OCI-LY1 (cell line): ENCODE data around the gene TSNAX.

Experiments
- H2AFZ ChIP-seq: fragments of 200-600 bp; sonication (generic), shearing (Covaris generic); 2 replicates; pipeline ENCODE4 v1.6.0; 2014; ENCODE audit warnings: antibody characterized with exemption, mild to moderate bottlenecking, low read length
- H3F3A ChIP-seq: fragments of 200-600 bp; sonication (generic), shearing (Covaris generic); 2 replicates; pipeline ENCODE4 v1.6.0; 2014; ENCODE audit warnings: mild to moderate bottlenecking, antibody characterized with exemption, low read length, moderate library complexity; ENCODE audit not compliant: insufficient read depth
- H3K27ac ChIP-seq: fragments of 200-600 bp; sonication (generic); 2 replicates; pipeline ENCODE4 v1.5.1; 2014; ENCODE audit warnings: low read length, mixed run types, mild to moderate bottlenecking, low read depth; ENCODE audit not compliant: poor library complexity, severe bottlenecking
- H3K27me3 ChIP-seq: fragments of 200-600 bp; sonication (generic); 2 replicates; pipeline ENCODE4 v1.6.0; 2014; ENCODE audit warnings: antibody characterized with exemption, mild to moderate bottlenecking, low read length, moderate library complexity; ENCODE audit not compliant: insufficient read depth
- H3K36me3 ChIP-seq: fragments of 200-600 bp; sonication (generic); 2 replicates; pipeline ENCODE4 v1.6.1; 2014; ENCODE audit warnings: mild to moderate bottlenecking, antibody characterized with exemption, low read length, moderate library complexity, mixed read lengths; ENCODE audit not compliant: insufficient read depth
- H3K4me1 ChIP-seq: fragments of 200-600 bp; sonication (generic); 2 replicates; pipeline ENCODE4 v1.5.1; 2014; ENCODE audit warnings: mild to moderate bottlenecking, low read length, moderate library complexity; ENCODE audit not compliant: insufficient read depth, severe bottlenecking
- H3K4me2 ChIP-seq: fragments of 200-600 bp; sonication (generic), shearing (Covaris generic); 2 replicates; pipeline ENCODE4 v1.6.1; 2014; ENCODE audit warnings: low read length
- H3K4me3 ChIP-seq: fragments of 200-600 bp; sonication (generic); 2 replicates; pipeline ENCODE4 v1.5.1; 2014; ENCODE audit warnings: low read length, low read depth, mild to moderate bottlenecking, mixed read lengths; ENCODE audit not compliant: poor library complexity, severe bottlenecking
- H3K79me2 ChIP-seq: fragments of 200-600 bp; shearing (Covaris generic); 2 replicates; pipeline ENCODE4 v1.6.1; 2016; ENCODE audit warnings: mixed run types, low read length, mixed read lengths; ENCODE audit not compliant: insufficient read depth
- H3K9ac ChIP-seq: fragments of 200-600 bp; sonication (generic), shearing (Covaris generic); 2 replicates; pipeline ENCODE4 v1.6.1; 2014; ENCODE audit warnings: mild to moderate bottlenecking, low read length, mixed read lengths
- H3K9me2 ChIP-seq: fragments of 200-600 bp; sonication (generic), shearing (Covaris generic); 2 replicates; pipeline ENCODE4 v1.6.1; 2014; ENCODE audit warnings: low read depth, mild to moderate bottlenecking, low read length, mixed read lengths
- H3K9me3 ChIP-seq: fragments of 200-600 bp; shearing (Covaris generic); 2 replicates; pipeline ENCODE4 v1.6.1; 2014; ENCODE audit warnings: low read length, mixed read lengths
- H4K20me1 ChIP-seq: fragments of 200-600 bp; sonication (generic), shearing (Covaris generic); 2 replicates; pipeline ENCODE4 v1.6.0; 2016; ENCODE audit warnings: mild to moderate bottlenecking, low read length; ENCODE audit not compliant: insufficient read depth
- EZH2 ChIP-seq: fragments of 200-600 bp; sonication (generic), shearing (Covaris generic); IDR thresholded peaks from 2 replicates; pipeline ENCODE4 v1.8.0; 2017; ENCODE audit warnings: borderline replicate concordance, mixed run types, mild to moderate bottlenecking, antibody characterized with exemption, low read length, moderate library complexity, mixed read lengths
- TF ChIP-seq, protein P1 (sequence below): fragments of 200-600 bp; sonication (generic), shearing (Covaris generic); IDR thresholded peaks from 2 replicates; pipeline ENCODE4 v1.5.1; 2017; ENCODE audit warnings: mild to moderate bottlenecking, antibody characterized with exemption, low read length, moderate library complexity, mixed read lengths

TSNAX gene

DNA sequence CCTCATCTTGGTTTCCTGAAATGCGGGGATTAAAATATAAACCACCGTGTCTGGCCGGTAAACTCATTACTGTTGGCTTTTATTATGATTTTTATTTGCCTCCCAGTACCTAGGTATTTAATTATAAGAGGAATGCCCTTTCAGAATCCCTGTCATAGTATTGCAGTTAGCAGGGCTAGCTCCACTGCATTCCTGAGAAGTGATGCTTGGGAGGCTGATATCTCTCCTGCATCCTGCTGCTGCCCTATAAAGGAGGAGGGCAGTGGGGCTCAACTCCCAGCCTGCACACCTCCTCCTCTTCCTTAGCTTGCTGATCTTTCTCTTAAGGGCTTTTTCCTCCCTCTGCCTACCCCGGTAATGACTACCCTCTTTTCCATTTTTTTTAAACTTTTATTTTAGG is 78.2 kb downstream of the TSNAX start:
- Histone ChIP-seq H4K20me1 (no peaks in the 10 kb centered on the region), H3K9ac (no peak overlapping the region), H3K4me1 (peaks cover 5% of the 10 kb centered on the region), H3K27me3 (no peaks in the 10 kb centered on the region), H3K4me2 (no peak overlapping the region), H2AFZ (no peak overlapping the region), H3K4me3 (no peak overlapping the region), H3K79me2 (no peaks in the 10 kb centered on the region), H3F3A (no peaks in the 10 kb centered on the region), H3K9me3 (no peaks in the 10 kb centered on the region), H3K27ac (no peak overlapping the region), H3K36me3 (no peaks in the 10 kb centered on the region; the same call in 1 of the 2 replicates), H3K9me2 (no peaks in the 10 kb centered on the region)
- TF ChIP-seq, protein P1, sequence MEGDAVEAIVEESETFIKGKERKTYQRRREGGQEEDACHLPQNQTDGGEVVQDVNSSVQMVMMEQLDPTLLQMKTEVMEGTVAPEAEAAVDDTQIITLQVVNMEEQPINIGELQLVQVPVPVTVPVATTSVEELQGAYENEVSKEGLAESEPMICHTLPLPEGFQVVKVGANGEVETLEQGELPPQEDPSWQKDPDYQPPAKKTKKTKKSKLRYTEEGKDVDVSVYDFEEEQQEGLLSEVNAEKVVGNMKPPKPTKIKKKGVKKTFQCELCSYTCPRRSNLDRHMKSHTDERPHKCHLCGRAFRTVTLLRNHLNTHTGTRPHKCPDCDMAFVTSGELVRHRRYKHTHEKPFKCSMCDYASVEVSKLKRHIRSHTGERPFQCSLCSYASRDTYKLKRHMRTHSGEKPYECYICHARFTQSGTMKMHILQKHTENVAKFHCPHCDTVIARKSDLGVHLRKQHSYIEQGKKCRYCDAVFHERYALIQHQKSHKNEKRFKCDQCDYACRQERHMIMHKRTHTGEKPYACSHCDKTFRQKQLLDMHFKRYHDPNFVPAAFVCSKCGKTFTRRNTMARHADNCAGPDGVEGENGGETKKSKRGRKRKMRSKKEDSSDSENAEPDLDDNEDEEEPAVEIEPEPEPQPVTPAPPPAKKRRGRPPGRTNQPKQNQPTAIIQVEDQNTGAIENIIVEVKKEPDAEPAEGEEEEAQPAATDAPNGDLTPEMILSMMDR, result no peak
- TF ChIP-seq EZH2, result no peak

DNA sequence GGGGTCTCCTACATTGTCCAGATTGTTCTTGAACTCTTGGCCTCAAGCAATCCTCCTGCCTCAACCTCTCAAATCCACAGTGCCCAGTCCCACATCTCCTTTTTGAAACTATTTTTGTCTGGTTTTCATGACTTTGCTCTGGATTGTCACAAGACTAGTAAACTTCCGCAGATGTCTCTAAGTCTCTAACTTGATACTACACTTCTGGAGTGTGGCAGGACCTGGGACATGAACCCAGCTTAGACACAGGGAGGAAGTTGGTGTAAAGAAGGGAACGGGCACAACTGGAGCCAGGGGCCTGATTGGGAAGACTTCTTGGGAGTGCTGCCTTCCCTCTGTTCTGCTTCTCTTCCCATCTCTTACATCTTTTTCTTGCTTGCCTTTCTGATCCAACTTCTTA is 81.9 kb downstream of the TSNAX start:
- Histone ChIP-seq H3K4me2 (no peak overlapping the region), H3K27me3 (peaks cover 7% of the 10 kb centered on the region; the same call in 1 of the 2 replicates), H3K36me3 (no peaks in the 10 kb centered on the region; the same call in 1 of the 2 replicates), H3K9me2 (no peaks in the 10 kb centered on the region), H3K27ac (no peak overlapping the region), H3K9ac (no peak overlapping the region), H2AFZ (no peak overlapping the region), H3K4me3 (no peak overlapping the region), H3K79me2 (no peaks in the 10 kb centered on the region), H3K4me1 (peaks cover 17% of the 10 kb centered on the region), H3F3A (no peaks in the 10 kb centered on the region), H4K20me1 (no peaks in the 10 kb centered on the region), H3K9me3 (no peaks in the 10 kb centered on the region)
- TF ChIP-seq, protein P1, result no peak
- no peak for TF ChIP-seq EZH2

- Histone ChIP-seq H3K27me3 (peaks cover 7% of the 10 kb centered on the region; the same call in 1 of the 2 replicates), H3K9me3 (no peaks in the 10 kb centered on the region), H3K79me2 (no peaks in the 10 kb centered on the region), H3F3A (no peaks in the 10 kb centered on the region), H3K9ac (no peak overlapping the region), H3K4me1 (peaks cover 17% of the 10 kb centered on the region), H3K27ac (no peak overlapping the region), H3K9me2 (no peaks in the 10 kb centered on the region), H3K4me2 (no peak overlapping the region), H3K36me3 (no peaks in the 10 kb centered on the region; the same call in 1 of the 2 replicates), H2AFZ (no peak overlapping the region), H4K20me1 (no peaks in the 10 kb centered on the region), H3K4me3 (no peak overlapping the region)
- TF ChIP-seq EZH2, result no peak
- TF ChIP-seq, protein P1, result no peak
Measured at GRCh38 chr1:231611111-231611510, 82.6 kb downstream of the TSNAX start.
